Activated T-cell treated with anti-CD3 and anti-CD28 coated beads, Interleukin-2, amount 50 U/mL, for 72 hours (primary cell): Measurements from ENCODE around the gene OAS2. TPM values are rescaled to one million over a fixed set of nuclear protein-coding genes. Genes with fewer than 3 reads are reported as not detected.
A peak's percentile ranks its signal among the peaks of the same experiment; 100 is the strongest.

ENCODE experiments used
- ATAC-seq, 2 donors: fragments of 150-1000 bp; cut with Tn5 transposase; replicated peaks in 1 of 2; 2 replicates each; pipeline ENCODE4 v1.10.0; 2021; ENCODE audit warnings: moderate library complexity in 2 of 2, mild to moderate bottlenecking in 1 of 2
- DNase-seq, 2 donors: peaks; one replicate each; pipeline ENCODE4 v3.0.0; 2021 to 2022; ENCODE audit warnings: mixed read lengths in 1 of 2
- H3K27ac Mint-ChIP-seq: one replicate; pipeline ENCODE4 v1.8.0; 2022; ENCODE audit warnings: mild to moderate bottlenecking, moderate library complexity, mixed read lengths
- H3K27me3 Mint-ChIP-seq: one replicate; pipeline ENCODE4 v1.8.0; 2022; ENCODE audit warnings: low read depth, mixed read lengths
- H3K36me3 Mint-ChIP-seq, 2 donors: one replicate each; pipeline ENCODE4 v1.8.0; 2022; ENCODE audit warnings: mixed read lengths in 2 of 2, mild to moderate bottlenecking in 1 of 2; ENCODE audit not compliant: insufficient read depth in 2 of 2
- H3K4me1 Mint-ChIP-seq: one replicate; pipeline ENCODE4 v1.8.0; 2022; ENCODE audit warnings: low read depth, mixed read lengths
- H3K4me3 Mint-ChIP-seq, 2 donors: one replicate each; pipeline ENCODE4 v1.8.0; 2022; ENCODE audit warnings: mild to moderate bottlenecking in 2 of 2, mixed read lengths in 2 of 2, moderate library complexity in 2 of 2
- H3K9me3 Mint-ChIP-seq, 2 donors: one replicate each; pipeline ENCODE4 v1.8.0; 2022; ENCODE audit warnings: mixed read lengths in 2 of 2
- total RNA-seq, 2 donors: library from RNA; stranded (reverse); gene quantifications; one replicate each; pipeline ENCODE4 v1.2.3, GENCODE V29; 2022

The OAS2 gene, protein sequence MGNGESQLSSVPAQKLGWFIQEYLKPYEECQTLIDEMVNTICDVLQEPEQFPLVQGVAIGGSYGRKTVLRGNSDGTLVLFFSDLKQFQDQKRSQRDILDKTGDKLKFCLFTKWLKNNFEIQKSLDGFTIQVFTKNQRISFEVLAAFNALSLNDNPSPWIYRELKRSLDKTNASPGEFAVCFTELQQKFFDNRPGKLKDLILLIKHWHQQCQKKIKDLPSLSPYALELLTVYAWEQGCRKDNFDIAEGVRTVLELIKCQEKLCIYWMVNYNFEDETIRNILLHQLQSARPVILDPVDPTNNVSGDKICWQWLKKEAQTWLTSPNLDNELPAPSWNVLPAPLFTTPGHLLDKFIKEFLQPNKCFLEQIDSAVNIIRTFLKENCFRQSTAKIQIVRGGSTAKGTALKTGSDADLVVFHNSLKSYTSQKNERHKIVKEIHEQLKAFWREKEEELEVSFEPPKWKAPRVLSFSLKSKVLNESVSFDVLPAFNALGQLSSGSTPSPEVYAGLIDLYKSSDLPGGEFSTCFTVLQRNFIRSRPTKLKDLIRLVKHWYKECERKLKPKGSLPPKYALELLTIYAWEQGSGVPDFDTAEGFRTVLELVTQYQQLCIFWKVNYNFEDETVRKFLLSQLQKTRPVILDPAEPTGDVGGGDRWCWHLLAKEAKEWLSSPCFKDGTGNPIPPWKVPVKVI
- total RNA-seq = 100 to 1,000 TPM in 1 of 2 donors, 10 to 100 TPM in 1; 80.2 to 139 TPM

DNA sequence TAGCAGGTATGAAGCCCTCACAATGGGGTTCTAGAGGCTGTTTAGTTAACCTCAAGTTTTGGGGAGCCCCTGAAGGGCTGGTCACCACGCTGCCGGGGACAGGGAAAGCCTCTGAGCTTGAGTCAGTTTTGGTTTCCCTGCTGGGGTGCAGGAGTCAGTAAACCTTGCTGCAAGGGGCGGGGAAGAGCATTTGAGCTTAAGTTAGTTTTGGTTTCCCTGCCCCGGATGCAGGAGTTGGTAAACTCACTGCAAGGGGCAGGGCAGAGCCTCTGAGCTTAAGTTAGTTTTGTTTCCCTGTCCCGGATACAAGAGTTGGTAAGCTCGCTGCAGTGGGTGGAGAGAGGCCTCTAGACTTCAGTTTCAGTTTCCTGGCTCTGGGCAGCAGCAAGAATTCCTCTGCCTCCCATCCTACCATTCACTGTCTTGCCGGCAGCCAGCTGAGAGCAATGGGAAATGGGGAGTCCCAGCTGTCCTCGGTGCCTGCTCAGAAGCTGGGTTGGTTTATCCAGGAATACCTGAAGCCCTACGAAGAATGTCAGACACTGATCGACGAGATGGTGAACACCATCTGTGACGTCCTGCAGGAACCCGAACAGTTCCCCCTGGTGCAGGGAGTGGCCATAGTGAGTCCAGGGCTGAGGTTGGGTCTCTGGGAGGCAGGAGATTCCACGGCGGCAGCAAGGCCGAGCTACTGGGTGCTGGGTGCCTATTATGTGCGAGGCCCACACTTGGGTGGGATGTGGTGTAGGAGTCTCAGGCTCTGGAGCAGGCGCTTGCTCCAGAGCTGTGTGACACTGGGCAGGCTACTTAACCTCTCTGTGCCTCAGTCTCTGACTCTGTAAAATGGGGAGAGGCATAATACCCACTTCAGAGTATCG lies at the start of gene OAS2:
TSS of gene OAS2 (plus strand) at position 357 of the 878 bp plus-strand sequence. CDS start at position 447, 90 bp downstream.
- DNase-seq (peak; percentile 84), ATAC-seq (peak; percentile 94 to 96)
- peak within 1 kb of the TSS; percentile 99 for H3K27ac Mint-ChIP-seq
- no peaks in the 10 kb centered on the region for H3K27me3 Mint-ChIP-seq
- peak within 1 kb of the TSS; percentile 95 for H3K4me3 Mint-ChIP-seq
- peaks cover 30 to 33% of the 10 kb centered on the region in 2 donors for H3K36me3 Mint-ChIP-seq
- H3K4me1 Mint-ChIP-seq = peaks cover 43% of the 10 kb centered on the region
- H3K9me3 Mint-ChIP-seq = peaks cover 0 to 9% of the 10 kb centered on the region in 2 donors

DNA sequence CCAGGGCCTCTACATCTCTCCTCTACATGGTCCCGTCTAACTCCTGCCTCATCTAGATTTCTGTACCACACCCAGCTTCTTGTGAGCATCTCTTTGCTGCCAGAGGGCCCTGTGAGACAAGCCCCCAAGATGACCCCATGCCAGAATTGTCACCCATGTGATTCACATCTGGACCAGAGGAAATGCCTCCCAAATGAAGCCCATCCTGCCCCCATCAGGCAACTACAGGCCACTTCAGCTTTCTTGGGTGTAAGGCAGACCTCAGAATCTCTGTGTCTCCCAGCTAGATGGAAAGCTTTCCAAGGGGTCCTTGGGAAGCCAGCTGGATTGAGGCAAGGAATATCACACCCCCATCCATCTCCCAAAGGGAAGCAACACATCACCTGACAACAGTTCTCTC lies 49.3 kb upstream of the OAS2 start:
- H3K27me3 Mint-ChIP-seq = no peaks in the 10 kb centered on the region
- no peak overlapping the region for H3K4me3 Mint-ChIP-seq
- peaks cover 0 to 3% of the 10 kb centered on the region in 2 donors for H3K9me3 Mint-ChIP-seq
- DNase-seq (no peak), ATAC-seq (no peak)
- no peaks in the 10 kb centered on the region for H3K4me1 Mint-ChIP-seq
- no peak overlapping the region for H3K27ac Mint-ChIP-seq
- H3K36me3 Mint-ChIP-seq = peaks cover 0 to 2% of the 10 kb centered on the region in 2 donors

DNA sequence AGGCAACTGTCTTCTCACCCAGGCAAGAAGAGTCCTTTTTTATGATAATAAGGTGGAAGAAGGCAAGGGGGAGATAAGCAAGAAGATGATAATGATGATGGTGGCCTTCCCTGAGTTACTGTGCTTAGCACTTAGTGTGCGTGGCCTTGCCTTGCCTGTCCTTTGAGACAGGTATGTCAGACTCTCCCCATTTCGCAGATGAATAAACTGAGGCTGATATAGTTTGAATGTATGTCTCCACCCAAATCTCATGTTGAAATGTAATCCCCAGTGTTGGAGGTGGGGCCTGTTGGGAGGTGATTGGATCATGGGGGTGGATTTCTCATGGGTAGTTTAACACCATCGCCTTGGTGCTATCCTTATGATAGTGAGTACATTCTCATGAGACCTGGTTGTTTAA lies 48.6 kb upstream of the OAS2 start:
- Mint-ChIP-seq H3K4me1 (peaks cover 5% of the 10 kb centered on the region), H3K36me3 (peaks cover 0 to 2% of the 10 kb centered on the region in 2 donors), H3K27ac (no peak overlapping the region), H3K27me3 (no peaks in the 10 kb centered on the region), H3K4me3 (no peak overlapping the region), H3K9me3 (peaks cover 0 to 3% of the 10 kb centered on the region in 2 donors)
- no peak for DNase-seq
- no peak for ATAC-seq

DNA sequence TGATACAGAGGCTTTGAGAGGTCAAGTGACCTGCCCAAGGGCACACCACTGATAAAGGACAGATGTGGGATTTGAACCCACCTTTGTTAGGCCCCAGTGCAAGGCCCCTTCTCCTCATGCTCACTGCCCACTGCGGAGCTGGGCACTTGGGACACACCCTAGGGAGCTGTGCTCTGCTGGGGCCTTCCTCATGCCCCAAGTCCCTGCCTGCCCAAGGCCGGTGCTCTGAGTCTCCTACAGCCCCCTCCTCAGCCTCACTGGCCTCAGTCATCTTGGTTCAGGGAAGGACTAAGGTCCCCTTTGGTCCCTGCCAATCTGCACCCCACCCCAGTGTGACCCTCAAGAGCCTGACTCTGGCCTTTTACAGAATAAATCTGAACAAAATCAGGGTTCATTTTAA lies 48.0 kb upstream of the OAS2 start:
- Mint-ChIP-seq H3K4me3 (no peak overlapping the region), H3K36me3 (peaks cover 0 to 2% of the 10 kb centered on the region in 2 donors), H3K27ac (no peak overlapping the region), H3K27me3 (no peaks in the 10 kb centered on the region), H3K4me1 (peaks cover 6% of the 10 kb centered on the region), H3K9me3 (peaks cover 0 to 3% of the 10 kb centered on the region in 2 donors)
- ATAC-seq = no peak
- DNase-seq = no peak

DNA sequence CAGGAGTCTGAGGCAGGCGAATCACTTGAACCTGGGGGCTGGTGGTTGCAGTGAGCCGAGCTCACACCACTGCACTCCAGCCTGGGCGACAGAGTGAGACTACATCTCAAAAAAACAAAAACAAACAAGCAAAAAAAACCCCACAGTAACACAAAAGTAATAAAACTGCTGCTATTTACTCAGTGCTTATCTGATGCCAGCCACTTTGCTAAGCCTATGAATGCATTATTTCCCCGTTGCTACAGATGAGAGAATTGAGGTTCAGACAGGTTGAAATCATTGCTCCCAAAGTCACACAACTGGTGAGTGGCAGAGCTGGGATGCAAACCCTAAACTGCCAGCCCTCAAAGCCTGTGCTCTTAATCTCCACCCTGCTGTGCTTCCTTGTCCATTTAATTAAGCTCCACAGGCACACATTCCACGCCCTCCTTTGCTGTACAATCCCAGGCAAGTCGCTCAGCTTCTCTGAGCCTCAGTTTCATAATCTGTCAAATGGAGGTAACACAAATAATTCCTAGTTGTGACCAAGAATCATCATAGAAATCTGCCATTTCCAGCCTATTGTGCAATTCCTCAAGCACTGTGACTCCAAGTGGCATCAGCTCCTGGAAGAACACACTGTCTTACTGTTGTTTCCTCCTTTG lies 45.7 kb upstream of the OAS2 start:
- Mint-ChIP-seq H3K9me3 (peaks cover 0 to 1% of the 10 kb centered on the region in 2 donors), H3K4me3 (no peak overlapping the region), H3K27me3 (no peaks in the 10 kb centered on the region), H3K27ac (no peak overlapping the region), H3K4me1 (peaks cover 15% of the 10 kb centered on the region), H3K36me3 (no peaks in the 10 kb centered on the region)
- no peak for DNase-seq
- ATAC-seq = no peak

DNA sequence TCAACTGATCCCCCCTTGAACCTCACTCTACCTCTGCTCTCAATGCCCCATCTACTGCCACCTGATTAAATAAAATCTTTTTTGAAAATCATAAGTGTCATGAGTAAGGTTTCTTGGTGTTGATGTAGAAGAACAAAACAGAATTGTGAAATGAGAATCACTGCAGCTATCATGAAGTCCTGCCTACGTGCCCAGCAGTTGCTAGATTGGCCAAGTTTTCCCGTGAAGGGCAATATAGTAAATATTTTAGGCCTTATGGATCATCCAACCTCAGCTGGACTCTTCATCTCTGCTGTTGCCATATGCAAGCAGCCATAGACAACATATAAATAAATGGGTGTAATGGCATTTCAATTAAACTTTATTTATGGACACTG lies 45.2 kb upstream of the OAS2 start:
- DNase-seq (no peak), ATAC-seq (no peak)
- no peak overlapping the region for H3K4me3 Mint-ChIP-seq
- no peak overlapping the region for H3K27ac Mint-ChIP-seq
- H3K27me3 Mint-ChIP-seq = no peaks in the 10 kb centered on the region
- no peaks in the 10 kb centered on the region for H3K9me3 Mint-ChIP-seq
- peaks cover 2 to 3% of the 10 kb centered on the region in 2 donors for H3K36me3 Mint-ChIP-seq
- H3K4me1 Mint-ChIP-seq = peaks cover 20% of the 10 kb centered on the region

DNA sequence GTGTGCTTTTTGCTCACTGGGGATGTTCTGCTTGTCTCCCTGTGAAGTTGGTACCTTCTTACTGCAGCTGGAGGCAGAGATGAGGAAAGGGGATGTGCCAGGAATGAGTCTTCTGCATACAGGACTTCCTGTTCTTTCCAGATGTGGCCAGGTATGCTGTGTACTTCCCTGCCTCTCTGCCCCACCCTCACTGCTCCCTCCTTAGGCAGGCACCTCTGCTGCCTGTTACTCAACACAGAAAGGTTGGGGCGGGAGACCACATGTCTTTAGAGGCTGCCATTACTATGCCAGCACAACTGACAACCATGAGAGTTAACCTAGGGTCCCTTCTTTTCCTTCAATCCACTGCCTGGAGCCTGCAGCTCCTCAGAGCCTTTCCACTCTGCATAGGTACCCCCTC lies 42.1 kb upstream of the OAS2 start:
- Mint-ChIP-seq H3K9me3 (no peaks in the 10 kb centered on the region), H3K27ac (no peak overlapping the region), H3K27me3 (no peaks in the 10 kb centered on the region), H3K4me3 (no peak overlapping the region), H3K4me1 (peaks cover 40% of the 10 kb centered on the region), H3K36me3 (peaks cover 3 to 4% of the 10 kb centered on the region in 2 donors)
- DNase-seq (no peak), ATAC-seq (peak in 1 of 2 donors; percentile 28)

DNA sequence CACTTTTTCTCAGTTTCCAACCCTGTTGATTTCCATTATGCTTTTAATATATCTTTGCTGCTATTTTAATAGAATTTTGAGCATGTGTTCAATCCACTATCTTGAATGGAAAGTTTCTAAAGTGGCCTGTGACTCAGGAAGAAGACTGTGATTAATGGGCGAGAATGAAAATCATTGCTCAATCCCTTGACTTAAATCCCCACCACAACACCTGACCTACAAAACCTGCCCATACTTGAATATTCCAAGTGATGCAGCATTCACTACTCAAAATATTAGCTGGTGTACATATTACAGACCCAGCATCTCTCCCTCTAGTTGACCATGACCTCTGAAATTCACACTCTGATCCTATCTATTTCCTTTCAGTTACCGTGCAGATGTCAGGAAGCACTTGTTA lies 41.4 kb upstream of the OAS2 start:
- ATAC-seq (no peak), DNase-seq (no peak)
- Mint-ChIP-seq H3K4me3 (peak overlapping the region in 1 of 2 donors; percentile 23), H3K36me3 (peaks cover 3 to 4% of the 10 kb centered on the region in 2 donors), H3K4me1 (peaks cover 40% of the 10 kb centered on the region), H3K27ac (peak overlapping the region; percentile 6), H3K27me3 (no peaks in the 10 kb centered on the region), H3K9me3 (no peaks in the 10 kb centered on the region)

DNA sequence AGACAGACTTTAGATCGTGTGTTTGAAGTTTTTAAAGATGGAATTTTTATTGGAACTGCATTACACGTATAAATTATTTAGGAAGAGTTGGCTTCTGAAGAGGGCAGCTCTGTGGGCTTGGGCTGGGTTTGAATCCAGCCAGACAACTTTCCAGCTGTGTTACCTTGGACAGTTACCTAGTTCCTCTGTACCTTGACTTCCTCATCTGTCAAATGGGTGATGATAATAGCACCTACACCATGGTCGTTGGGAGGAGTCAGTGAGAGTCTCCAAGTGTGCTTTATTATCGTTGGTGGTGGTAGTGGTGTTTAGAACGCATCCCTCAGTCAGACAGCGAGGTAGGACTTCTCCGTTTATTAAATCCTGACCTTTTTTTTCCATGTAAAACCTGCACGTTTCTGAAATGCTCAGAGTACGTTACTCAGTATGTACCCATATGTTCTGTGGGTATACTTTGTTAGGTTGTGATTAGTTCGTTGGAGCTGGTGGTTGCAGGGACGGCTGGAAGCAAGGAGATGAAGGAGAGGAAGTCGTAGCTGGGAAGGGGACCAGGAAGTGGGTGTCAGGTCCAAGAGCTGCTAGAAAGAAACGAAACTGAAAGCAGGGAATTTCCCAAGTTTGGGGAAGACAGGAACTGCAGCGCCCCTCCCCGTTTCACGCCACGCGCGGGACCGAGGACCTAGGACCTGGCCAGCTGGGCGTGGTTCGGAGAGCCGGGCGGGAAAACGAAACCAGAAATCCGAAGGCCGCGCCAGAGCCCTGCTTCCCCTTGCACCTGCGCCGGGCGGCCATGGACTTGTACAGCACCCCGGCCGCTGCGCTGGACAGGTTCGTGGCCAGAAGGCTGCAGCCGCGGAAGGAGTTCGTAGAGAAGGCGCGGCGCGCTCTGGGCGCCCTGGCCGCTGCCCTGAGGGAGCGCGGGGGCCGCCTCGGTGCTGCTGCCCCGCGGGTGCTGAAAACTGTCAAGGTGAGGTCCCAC lies 40.3 kb upstream of the OAS2 start, which contains the start of gene OAS3:
TSS of gene OAS3 (plus strand) at position 734 of the 979 bp plus-strand sequence. CDS start at position 791, 57 bp downstream.
- H3K9me3 Mint-ChIP-seq = no peaks in the 10 kb centered on the region
- no peaks in the 10 kb centered on the region for H3K27me3 Mint-ChIP-seq
- peaks cover 40% of the 10 kb centered on the region for H3K4me1 Mint-ChIP-seq
- peaks cover 3 to 4% of the 10 kb centered on the region in 2 donors for H3K36me3 Mint-ChIP-seq
- peak within 1 kb of the TSS; percentile 49 for H3K27ac Mint-ChIP-seq
- DNase-seq (peak; percentile 62 to 69), ATAC-seq (peak; percentile 79 to 83)
- peak within 1 kb of the TSS; percentile 80 to 93 for H3K4me3 Mint-ChIP-seq

DNA sequence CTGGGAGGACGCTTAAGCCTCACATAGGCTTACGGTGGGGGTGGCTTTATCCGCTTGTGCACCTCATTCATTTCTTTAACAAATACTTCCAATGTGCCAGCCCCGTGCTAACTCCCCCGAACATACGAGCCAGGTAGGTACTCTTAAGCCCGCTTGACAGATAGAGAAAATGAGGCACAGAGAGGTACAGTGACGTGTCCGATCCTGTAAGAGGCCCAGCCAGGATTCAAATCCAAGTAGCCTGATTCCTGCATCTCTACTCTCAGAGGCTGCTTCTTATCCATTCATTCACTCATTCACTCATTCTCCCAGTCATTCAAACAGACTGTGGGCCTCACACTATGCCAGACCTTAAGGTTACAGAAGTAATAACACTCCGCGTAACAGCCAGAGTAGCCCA lies 39.6 kb upstream of the OAS2 start:
- peaks cover 3 to 4% of the 10 kb centered on the region in 2 donors for H3K36me3 Mint-ChIP-seq
- DNase-seq = no peak
- H3K9me3 Mint-ChIP-seq = no peaks in the 10 kb centered on the region
- peak overlapping the region; percentile 30 for H3K27ac Mint-ChIP-seq
- peak; percentile 3 for ATAC-seq
- H3K27me3 Mint-ChIP-seq = no peaks in the 10 kb centered on the region
- H3K4me1 Mint-ChIP-seq = peaks cover 40% of the 10 kb centered on the region
- peak overlapping the region; percentile 80 to 93 for H3K4me3 Mint-ChIP-seq

DNA sequence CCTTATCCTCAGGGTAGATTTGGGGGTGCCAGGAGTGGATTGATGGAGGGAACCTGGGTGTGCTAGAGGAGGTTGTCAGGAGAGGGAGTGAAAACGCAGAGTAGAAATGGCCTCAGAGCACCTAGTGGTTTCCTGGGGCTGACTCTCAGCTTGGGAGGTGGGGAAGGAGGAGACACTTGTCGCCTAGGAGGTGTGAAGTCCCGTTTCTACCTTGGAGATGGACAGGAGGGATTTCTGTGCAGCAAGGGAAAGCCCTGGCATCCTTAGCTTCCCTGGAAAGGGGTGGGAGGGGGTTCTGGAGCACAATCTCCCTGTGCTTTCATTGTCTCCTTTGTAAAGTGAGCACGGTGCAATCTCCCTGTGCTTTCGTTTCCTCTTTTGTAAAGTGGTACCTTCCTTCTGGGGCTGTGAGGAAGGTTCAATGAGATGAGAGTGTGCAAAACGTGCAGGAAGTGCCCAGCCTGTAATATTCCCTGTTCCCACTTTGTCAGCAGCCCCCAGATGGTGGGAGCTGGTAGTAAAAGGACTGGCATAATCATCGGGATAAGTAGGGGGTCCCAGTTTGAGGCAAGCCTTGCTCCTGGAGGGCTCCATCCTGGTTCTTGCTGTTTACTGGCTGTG lies 38.4 kb upstream of the OAS2 start:
- H3K4me3 Mint-ChIP-seq = peak overlapping the region; percentile 80 to 93
- peaks cover 35% of the 10 kb centered on the region for H3K4me1 Mint-ChIP-seq
- DNase-seq (peak in 1 of 2 donors; percentile 16), ATAC-seq (peak in 1 of 2 donors; percentile 30)
- peaks cover 3 to 4% of the 10 kb centered on the region in 2 donors for H3K36me3 Mint-ChIP-seq
- no peaks in the 10 kb centered on the region for H3K27me3 Mint-ChIP-seq
- peak overlapping the region; percentile 39 for H3K27ac Mint-ChIP-seq
- H3K9me3 Mint-ChIP-seq = no peaks in the 10 kb centered on the region
